BE2C (cell line): ENCODE data around the gene NRROS.
A peak's percentile ranks its signal among the peaks of the same experiment; 100 is the strongest.

Experiments used
- DNase-seq: peaks from one replicate; pipeline ENCODE4 v3.0.0-alpha.2; 2020
- H3K27me3 ChIP-seq: fragments of 250-450 bp; sonication (Bioruptor Pico); 2 replicates; pipeline ENCODE4 v1.5.1; 2020; ENCODE audit warnings: mild to moderate bottlenecking
- H3K36me3 ChIP-seq: fragments of 250-450 bp; sonication (Bioruptor Pico); 2 replicates; pipeline ENCODE4 v1.5.1; 2020; ENCODE audit warnings: mild to moderate bottlenecking
- H3K4me1 ChIP-seq: fragments of 250-450 bp; sonication (Bioruptor Pico); 2 replicates; pipeline ENCODE4 v1.5.1; 2020
- H3K4me3 ChIP-seq: 2 replicates; pipeline ENCODE4 v1.5.1; 2011; ENCODE audit warnings: low read depth, low read length
- H3K9me3 ChIP-seq: fragments of 250-450 bp; sonication (Bioruptor Pico); 2 replicates; pipeline ENCODE4 v1.5.1; 2020
- CTCF ChIP-seq: IDR thresholded peaks from 2 replicates; pipeline ENCODE4 v1.5.1; 2012; ENCODE audit warnings: mild to moderate bottlenecking, low read depth, low read length

The NRROS gene

GRCh38 chr3:196602673-196603072, 36.8 kb upstream of the NRROS start:
- H3K9me3 ChIP-seq = no peaks in the 10 kb centered on the region
- TF ChIP-seq CTCF = no peak
- H3K27me3 ChIP-seq = no peaks in the 10 kb centered on the region
- no peaks in the 10 kb centered on the region for H3K36me3 ChIP-seq
- DNase-seq = no peak
- no peak overlapping the region for H3K4me3 ChIP-seq
- H3K4me1 ChIP-seq = no peaks in the 10 kb centered on the region

- no peaks in the 10 kb centered on the region for H3K36me3 ChIP-seq
- DNase-seq = no peak
- H3K4me1 ChIP-seq = no peaks in the 10 kb centered on the region
- no peak for TF ChIP-seq CTCF
- H3K9me3 ChIP-seq = no peaks in the 10 kb centered on the region
- no peaks in the 10 kb centered on the region for H3K27me3 ChIP-seq
- H3K4me3 ChIP-seq = no peak overlapping the region
Observed at GRCh38 chr3:196603683-196604082, 35.8 kb upstream of the NRROS start.

DNA sequence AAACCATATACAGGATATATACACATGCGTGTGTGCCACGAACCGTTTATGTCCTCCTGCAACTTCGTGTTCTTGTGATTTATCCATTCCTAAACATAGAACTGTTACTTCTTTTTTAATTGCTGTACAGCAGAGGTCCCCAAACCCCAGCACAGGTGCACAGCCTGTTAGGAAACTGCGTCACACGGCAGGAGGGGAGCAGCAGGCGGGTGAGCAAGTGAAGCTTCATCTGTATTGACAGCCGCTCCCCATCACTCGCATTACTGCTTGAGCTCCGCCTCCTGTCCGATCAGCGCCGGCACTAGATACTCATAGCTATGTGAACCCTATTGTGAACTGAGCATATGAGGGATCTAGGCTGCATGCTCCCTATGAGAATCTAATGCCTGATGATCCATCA, 34.9 kb upstream of the NRROS start:
- Histone ChIP-seq H3K9me3 (no peaks in the 10 kb centered on the region), H3K27me3 (no peaks in the 10 kb centered on the region), H3K4me1 (no peaks in the 10 kb centered on the region), H3K4me3 (no peak overlapping the region), H3K36me3 (no peaks in the 10 kb centered on the region)
- DNase-seq = no peak
- no peak for TF ChIP-seq CTCF

GRCh38 chr3:196608693-196609092, 30.8 kb upstream of the NRROS start:
- TF ChIP-seq CTCF = no peak
- H3K4me1 ChIP-seq = peaks cover 8% of the 10 kb centered on the region
- no peak overlapping the region for H3K4me3 ChIP-seq
- DNase-seq = no peak
- no peaks in the 10 kb centered on the region for H3K36me3 ChIP-seq
- H3K27me3 ChIP-seq = no peaks in the 10 kb centered on the region
- H3K9me3 ChIP-seq = no peaks in the 10 kb centered on the region

- Histone ChIP-seq H3K4me3 (no peak overlapping the region), H3K9me3 (no peaks in the 10 kb centered on the region), H3K4me1 (peaks cover 8% of the 10 kb centered on the region), H3K36me3 (no peaks in the 10 kb centered on the region), H3K27me3 (no peaks in the 10 kb centered on the region)
- peak; percentile 92 for DNase-seq
- TF ChIP-seq CTCF = peak; percentile 91
Observed at GRCh38 chr3:196609343-196609775, 30.1 kb upstream of the NRROS start.

- no peaks in the 10 kb centered on the region for H3K9me3 ChIP-seq
- H3K36me3 ChIP-seq = no peaks in the 10 kb centered on the region
- no peak overlapping the region for H3K4me3 ChIP-seq
- H3K4me1 ChIP-seq = peaks cover 8% of the 10 kb centered on the region
- no peak for TF ChIP-seq CTCF
- no peak for DNase-seq
- H3K27me3 ChIP-seq = no peaks in the 10 kb centered on the region
Observed at GRCh38 chr3:196609805-196610515, 29.5 kb upstream of the NRROS start.
